Bronchial epithelial cell (primary cell): ENCODE data around the gene LTBP1. TPM values are rescaled to one million over a fixed set of nuclear protein-coding genes. Genes with fewer than 3 reads are reported as not detected.
A peak's percentile ranks its signal among the peaks of the same experiment; 100 is the strongest.
"Not testable (repeated sequence)": the region's sequence is repeated elsewhere in the genome, so short reads cannot be mapped to it uniquely, and the experiment has no call there.

Source experiments
- DNase-seq: peaks from one replicate; pipeline ENCODE4 v3.0.0-alpha.2; 2010; ENCODE audit warnings: low read depth
- FAIRE-seq: peaks from 2 replicates; lab custom pipeline; 2011; peaks lifted over from hg19 to GRCh38; lab: Jason Lieb, UNC
- H3K27me3 ChIP-seq: 2 replicates; pipeline ENCODE4 v1.5.1; 2011; ENCODE audit warnings: low read length; ENCODE audit not compliant: control insufficient read depth, insufficient read depth
- H3K36me3 ChIP-seq: 2 replicates; pipeline ENCODE4 v1.5.1; 2011; ENCODE audit warnings: low read length; ENCODE audit not compliant: control insufficient read depth, insufficient read depth
- H3K4me3 ChIP-seq: 2 replicates; pipeline ENCODE4 v1.5.1; 2011; ENCODE audit warnings: mild to moderate bottlenecking, low read depth, low read length, control low read depth
- CTCF ChIP-seq: IDR thresholded peaks from 2 replicates; pipeline ENCODE4 v1.5.1; 2011; ENCODE audit warnings: mild to moderate bottlenecking, moderate library complexity, low read length, control low read depth, inconsistent platforms; ENCODE audit not compliant: insufficient read depth, severe bottlenecking
- total RNA-seq: library from RNA; depleted of rRNA; stranded (reverse); fragments of >200 nt; gene quantifications from 2 replicates; pipeline ENCODE4 v1.2.1, GENCODE V29; 2014

LTBP1 gene
- total RNA-seq, 1 donor from 2014 or later = 6.6 TPM

- no peaks in the 10 kb centered on the region for H3K27me3 ChIP-seq
- H3K4me3 ChIP-seq = no peak overlapping the region
- DNase-seq (peak; percentile 95), FAIRE-seq (peak; percentile 82)
- no peaks in the 10 kb centered on the region for H3K36me3 ChIP-seq
- no peak for TF ChIP-seq CTCF
Measured at GRCh38 chr2:32977228-32977758, 30.5 kb downstream of the LTBP1 start.

- FAIRE-seq (no peak), DNase-seq (no peak)
- no peak for TF ChIP-seq CTCF
- no peak overlapping the region for H3K4me3 ChIP-seq
- no peaks in the 10 kb centered on the region for H3K27me3 ChIP-seq
- H3K36me3 ChIP-seq = no peaks in the 10 kb centered on the region
Measured at GRCh38 chr2:32981612-32982011, 34.9 kb downstream of the LTBP1 start.

DNA sequence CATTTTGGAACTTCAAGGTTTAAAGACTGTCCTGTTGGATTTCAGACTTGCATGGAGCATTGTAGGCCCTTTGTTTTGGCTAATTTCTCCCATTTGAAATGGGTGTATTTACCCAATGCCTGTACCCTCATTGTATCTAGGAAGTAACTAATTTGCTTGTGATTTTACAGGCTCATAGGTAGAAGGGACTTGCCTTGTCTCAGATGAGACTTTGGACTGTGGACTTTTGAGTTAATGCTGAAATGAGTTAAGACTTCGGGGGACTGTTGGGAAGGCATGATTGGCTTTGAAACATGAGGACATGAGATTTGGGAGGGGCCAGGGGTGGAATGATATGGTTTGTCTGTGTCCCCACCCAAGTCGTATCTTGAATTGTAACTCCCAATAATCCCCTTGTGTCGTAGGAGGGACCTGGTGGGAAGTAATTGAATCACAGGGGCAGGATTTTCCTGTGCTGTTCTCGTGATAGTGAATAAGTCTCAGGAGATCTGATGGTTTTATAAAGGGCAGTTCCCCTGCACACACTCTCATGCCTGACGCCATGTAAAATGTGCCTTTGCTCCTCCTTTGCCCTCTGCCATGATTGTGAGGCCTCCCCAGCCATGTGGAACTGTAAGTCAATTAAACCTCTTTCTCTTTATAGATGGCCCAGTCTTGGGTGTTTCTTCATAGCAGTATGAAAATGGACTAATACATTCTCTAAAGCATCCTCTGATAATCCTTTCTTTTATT is 36.6 kb downstream of the LTBP1 start:
- H3K36me3 ChIP-seq, FAIRE-seq, H3K4me3 ChIP-seq, DNase-seq, H3K27me3 ChIP-seq: not testable (repeated sequence)

DNA sequence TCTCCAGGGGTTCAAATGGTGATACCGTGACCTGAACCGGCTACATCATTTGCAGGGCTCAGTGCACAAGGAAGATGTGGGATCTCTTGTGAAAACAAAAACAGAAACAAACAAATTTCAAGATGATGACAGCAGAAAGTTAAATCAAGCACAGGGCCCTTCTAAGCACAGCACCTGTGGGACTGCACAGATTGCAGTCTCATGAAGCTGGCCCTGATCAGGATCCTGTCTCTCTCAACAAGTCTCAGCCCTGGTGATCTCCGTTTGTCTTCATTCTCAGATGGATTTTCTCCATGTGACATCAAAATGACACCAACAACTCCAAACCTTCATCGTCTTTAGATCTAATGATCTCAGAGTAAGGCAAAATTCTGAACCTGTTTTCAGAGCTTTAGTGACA is 39.7 kb downstream of the LTBP1 start:
- TF ChIP-seq CTCF = no peak
- no peaks in the 10 kb centered on the region for H3K36me3 ChIP-seq
- FAIRE-seq (no peak), DNase-seq (no peak)
- H3K4me3 ChIP-seq = no peak overlapping the region
- H3K27me3 ChIP-seq = no peaks in the 10 kb centered on the region

DNA sequence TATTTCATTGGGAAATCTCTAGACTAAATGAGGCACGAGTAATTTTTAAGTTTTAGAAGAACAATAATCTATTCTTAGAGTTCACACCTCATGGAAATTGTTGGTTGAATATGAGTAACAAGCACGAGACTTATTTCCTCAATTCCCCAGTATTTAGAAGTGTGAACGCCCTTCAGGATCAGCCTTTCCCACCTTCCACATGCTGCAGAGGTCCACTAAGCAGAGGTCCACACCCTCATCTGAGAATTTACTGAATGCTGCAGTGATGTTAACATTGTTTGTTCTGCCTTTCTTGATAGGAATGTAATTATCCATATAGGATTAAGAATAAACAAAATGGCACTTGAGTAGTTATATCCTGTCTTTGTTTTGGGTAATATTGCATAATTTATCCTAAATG is 41.8 kb downstream of the LTBP1 start:
- DNase-seq = no peak
- no peak for FAIRE-seq
- no peaks in the 10 kb centered on the region for H3K27me3 ChIP-seq
- H3K4me3 ChIP-seq = no peak overlapping the region
- H3K36me3 ChIP-seq = no peaks in the 10 kb centered on the region
- no peak for TF ChIP-seq CTCF

- FAIRE-seq (no peak), DNase-seq (peak; percentile 87)
- no peak overlapping the region for H3K4me3 ChIP-seq
Measured at GRCh38 chr2:32990556-32990955, 43.8 kb downstream of the LTBP1 start.

More at GRCh38 chr2:32990556-32990955, 43.8 kb downstream of the LTBP1 start:
- H3K36me3 ChIP-seq = no peaks in the 10 kb centered on the region
- no peaks in the 10 kb centered on the region for H3K27me3 ChIP-seq
- no peak for TF ChIP-seq CTCF
